Endometrial microvascular endothelial cells (primary cell): ENCODE measurements around the gene BAG5. TPM values are rescaled to one million over a fixed set of nuclear protein-coding genes. Genes with fewer than 3 reads are reported as not detected.

Source experiments
- in situ Hi-C: cut with HindIII; loops from 2 replicates; pipeline ENCODE4 v1.10.0; 2017; ENCODE audit warnings: low sequenced_read_pairs, low pct_unique_long_range_greater_than_20kb; ENCODE audit errors: inconsistent ontology term
- total RNA-seq: library from RNA; depleted of rRNA; stranded (reverse); fragments of >200 nt; gene quantifications from one replicate; pipeline ENCODE4 v1.2.3, GENCODE V29; 2015; ENCODE audit errors: inconsistent ontology term

BAG5 gene
- total RNA-seq, 1 donor from 2014 or later = 16.4 TPM

- in situ Hi-C loops = no loop called here
Measured at GRCh38 chr14:103569408-103569807, 7.0 kb upstream of the BAG5 start.

- in situ Hi-C loops = no loop called here
Measured at GRCh38 chr14:103568952-103569351, 6.5 kb upstream of the BAG5 start.

- in situ Hi-C loops = no loop called here
Measured at GRCh38 chr14:103563844-103564505, 1.5 kb upstream of the BAG5 start.

- in situ Hi-C loops = no loop called here
Measured at GRCh38 chr14:103563226-103563620, 766 bp upstream of the BAG5 start.

GRCh38 chr14:103562179-103562428, 353 bp downstream of the BAG5 start:
- in situ Hi-C loops = no loop called here

GRCh38 chr14:103561381-103562178, 877 bp downstream of the BAG5 start:
- in situ Hi-C loops = no loop called here

- in situ Hi-C loops = no loop called here
Measured at GRCh38 chr14:103560691-103561090, 1.8 kb downstream of the BAG5 start.

GRCh38 chr14:103559766-103560165, 2.7 kb downstream of the BAG5 start:
- in situ Hi-C loops = no loop called here

- in situ Hi-C loops = no loop called here
Measured at GRCh38 chr14:103558071-103558882, 4.2 kb downstream of the BAG5 start.

GRCh38 chr14:103556946-103557758, 5.3 kb downstream of the BAG5 start:
- in situ Hi-C loops = no loop called here

- in situ Hi-C loops = no loop called here
Measured at GRCh38 chr14:103555559-103556337, 6.7 kb downstream of the BAG5 start.

- in situ Hi-C loops = no loop called here
Measured at GRCh38 chr14:103552846-103553210, 9.6 kb downstream of the BAG5 start.

GRCh38 chr14:103552011-103552845, 10.2 kb downstream of the BAG5 start:
- in situ Hi-C loops = no loop called here

- in situ Hi-C loops = no loop called here
Measured at GRCh38 chr14:103551338-103551762, 11.1 kb downstream of the BAG5 start.

GRCh38 chr14:103550451-103551337, 11.8 kb downstream of the BAG5 start:
- in situ Hi-C loops = no loop called here

GRCh38 chr14:103549361-103550311, 12.8 kb downstream of the BAG5 start:
- in situ Hi-C loops = no loop called here
